AG04449 (cell line): ENCODE results near the gene TMEM61.

Experiments
- CTCF ChIA-PET: fragments of 350-600 bp; formaldehyde crosslinking; extraction: SDS; loops from one replicate; lab custom pipeline; 2021; ENCODE audit warnings: antibody characterized with exemption; lab: Yijun Ruan, JAX
- POLR2A ChIA-PET: fragments of 400-600, 350-600 bp; formaldehyde crosslinking; extraction: SDS; loops from one replicate; lab custom pipeline; 2020; ENCODE audit warnings: antibody characterized with exemption, inconsistent platforms; lab: Yijun Ruan, JAX
- DNase-seq: peaks from one replicate; pipeline ENCODE4 v3.0.0-alpha.2; 2010; ENCODE audit warnings: low read depth, low spot score
- H3K4me3 ChIP-seq: 2 replicates; pipeline ENCODE4 v1.5.1; 2011; ENCODE audit warnings: low read depth, mild to moderate bottlenecking, control low read depth, low read length
- TF ChIP-seq, protein P1 (sequence below): IDR thresholded peaks from one replicate; pipeline ENCODE4 v1.5.1; 2011; ENCODE audit warnings: mild to moderate bottlenecking, moderate library complexity, low read length, control low read depth, inconsistent platforms; ENCODE audit not compliant: insufficient read depth; ENCODE audit errors: missing control alignments

Gene TMEM61

DNA sequence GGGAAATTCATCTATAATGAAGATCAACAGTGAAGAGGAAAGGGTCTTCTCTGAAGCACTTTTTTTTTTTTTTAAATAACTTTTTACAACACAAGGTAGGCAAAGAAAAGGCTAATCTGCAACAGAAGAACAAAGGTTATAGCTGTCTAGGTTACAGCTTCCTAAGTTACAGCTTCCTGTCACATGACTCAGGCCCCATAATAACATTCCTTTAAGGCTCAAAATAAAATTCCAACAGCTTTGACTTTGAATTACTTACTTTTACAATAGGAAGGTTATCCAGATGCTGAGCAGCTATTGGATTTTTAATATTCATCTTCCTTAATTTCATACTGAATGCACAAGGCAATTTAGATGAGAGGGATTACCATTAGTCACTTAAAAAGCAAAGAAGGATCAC is 40.4 kb upstream of the TMEM61 start:
- ChIA-PET POLR2A (no interaction called here), CTCF (interaction anchor here (0.9 to 18.6 kb wide), 6 partner anchors 9 to 74 kb away, joined by 3 to 656 read pairs (median 47); partner anchors contain the start of gene BSND)
- TF ChIP-seq, protein P1, sequence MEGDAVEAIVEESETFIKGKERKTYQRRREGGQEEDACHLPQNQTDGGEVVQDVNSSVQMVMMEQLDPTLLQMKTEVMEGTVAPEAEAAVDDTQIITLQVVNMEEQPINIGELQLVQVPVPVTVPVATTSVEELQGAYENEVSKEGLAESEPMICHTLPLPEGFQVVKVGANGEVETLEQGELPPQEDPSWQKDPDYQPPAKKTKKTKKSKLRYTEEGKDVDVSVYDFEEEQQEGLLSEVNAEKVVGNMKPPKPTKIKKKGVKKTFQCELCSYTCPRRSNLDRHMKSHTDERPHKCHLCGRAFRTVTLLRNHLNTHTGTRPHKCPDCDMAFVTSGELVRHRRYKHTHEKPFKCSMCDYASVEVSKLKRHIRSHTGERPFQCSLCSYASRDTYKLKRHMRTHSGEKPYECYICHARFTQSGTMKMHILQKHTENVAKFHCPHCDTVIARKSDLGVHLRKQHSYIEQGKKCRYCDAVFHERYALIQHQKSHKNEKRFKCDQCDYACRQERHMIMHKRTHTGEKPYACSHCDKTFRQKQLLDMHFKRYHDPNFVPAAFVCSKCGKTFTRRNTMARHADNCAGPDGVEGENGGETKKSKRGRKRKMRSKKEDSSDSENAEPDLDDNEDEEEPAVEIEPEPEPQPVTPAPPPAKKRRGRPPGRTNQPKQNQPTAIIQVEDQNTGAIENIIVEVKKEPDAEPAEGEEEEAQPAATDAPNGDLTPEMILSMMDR, result no peak
- DNase-seq, result no peak
- H3K4me3 ChIP-seq, result no peak overlapping the region

DNA sequence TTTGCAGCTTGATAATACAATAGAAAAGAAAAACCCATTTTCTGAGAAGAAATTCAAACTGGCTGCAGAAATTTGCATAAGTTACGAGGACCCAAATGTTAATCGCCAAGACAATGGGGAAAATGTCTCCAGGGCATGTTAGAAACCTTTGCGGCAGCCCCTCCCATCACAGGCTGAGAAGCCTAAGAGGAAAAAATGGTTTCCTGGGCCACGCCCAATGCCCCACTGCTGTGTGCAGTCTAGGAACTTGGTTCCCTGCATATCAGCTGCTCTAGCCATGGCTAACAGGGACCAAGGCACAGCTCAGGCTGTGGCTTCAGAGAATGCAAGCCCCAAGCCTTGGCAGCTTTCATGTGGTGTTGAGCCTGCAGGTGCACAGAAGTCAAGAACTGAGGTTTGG is 37.5 kb upstream of the TMEM61 start:
- H3K4me3 ChIP-seq, result no peak overlapping the region
- no peak for DNase-seq
- ChIA-PET CTCF (interaction anchor here (0.8 to 18.6 kb wide), 4 partner anchors 9 to 71 kb away, joined by 3 to 656 read pairs (median 262); partner anchors contain the start of gene BSND), POLR2A (no interaction called here)
- TF ChIP-seq, protein P1, result no peak

DNA sequence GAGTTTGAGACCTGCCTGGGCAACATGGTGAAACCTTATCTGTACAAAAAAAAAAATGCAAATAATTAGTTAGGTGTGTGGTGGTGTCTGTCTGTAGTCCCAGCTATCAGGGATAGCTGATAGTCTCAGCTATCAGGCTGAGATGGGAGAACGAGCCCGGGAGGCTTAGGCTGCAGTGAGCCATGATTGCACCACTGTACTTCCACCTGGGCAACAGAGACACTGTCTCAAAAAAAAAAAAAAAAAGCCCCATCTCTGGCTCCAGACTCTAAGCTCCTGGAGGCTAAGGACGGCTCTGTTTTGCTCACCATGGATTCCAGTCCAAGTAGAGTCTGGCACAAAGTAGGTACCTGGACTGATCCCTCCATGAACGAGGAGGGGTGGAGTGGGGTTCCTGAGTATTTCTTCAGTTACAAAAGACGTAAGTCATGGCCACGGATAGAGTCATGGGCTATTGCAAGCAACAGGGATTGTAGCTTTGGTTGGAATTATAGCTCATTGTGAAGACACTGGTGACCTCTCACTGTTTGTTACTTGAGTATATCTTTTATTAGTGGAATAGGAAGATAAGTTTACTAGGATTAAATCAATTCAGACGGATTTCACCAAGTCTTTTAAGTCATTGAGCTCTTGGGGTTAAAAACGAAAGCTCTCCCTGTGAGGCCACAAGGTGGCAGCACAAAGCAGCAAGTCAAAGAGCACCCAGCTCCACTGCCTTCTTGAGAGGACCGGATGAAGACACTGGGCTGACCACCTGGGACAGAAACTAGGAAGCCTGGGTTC is 35.6 kb upstream of the TMEM61 start:
- POLR2A ChIA-PET, result no interaction called here
- CTCF ChIA-PET, result interaction anchor here (0.7 to 18.6 kb wide), 48 partner anchors 10 to 765 kb away, joined by 3 to 656 read pairs (median 5); partner anchors contain the start of genes BSND and DHCR24
- TF ChIP-seq, protein P1, result peak; percentile 77
- peak; percentile 41 for DNase-seq
- H3K4me3 ChIP-seq, result no peak overlapping the region

DNA sequence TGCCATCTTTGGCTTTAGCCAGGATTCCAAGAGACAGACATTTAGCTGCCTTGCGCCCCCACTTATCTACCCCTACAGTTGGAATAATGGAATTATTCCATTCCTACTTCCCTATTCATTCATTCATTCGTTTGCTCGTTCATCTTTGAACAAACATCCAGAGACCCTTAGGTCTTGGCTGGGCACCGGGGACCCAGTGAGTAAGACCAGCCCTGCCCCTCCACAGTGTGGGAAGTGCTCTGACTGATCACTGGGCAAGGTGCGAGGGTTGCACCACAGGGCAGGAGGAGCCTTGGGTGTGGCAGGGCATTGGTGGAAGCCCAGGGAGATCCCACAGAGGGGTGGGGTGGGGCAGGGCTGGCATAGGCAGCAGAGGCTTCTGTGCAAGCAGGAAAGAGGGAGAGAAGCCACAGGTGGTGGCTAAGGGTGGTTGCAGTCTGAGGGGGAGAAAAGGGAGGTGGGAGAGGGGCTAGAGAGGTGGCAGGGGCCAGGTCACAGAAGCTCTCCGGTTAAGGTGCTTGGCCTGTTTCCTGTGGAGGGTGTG is 35.0 kb upstream of the TMEM61 start:
- TF ChIP-seq, protein P1, result no peak
- ChIA-PET POLR2A (no interaction called here), CTCF (interaction anchor here (0.6 to 18.6 kb wide), 47 partner anchors 8 to 1019 kb away, joined by 3 to 656 read pairs (median 5); partner anchors contain the start of genes BSND and DHCR24)
- no peak overlapping the region for H3K4me3 ChIP-seq
- DNase-seq, result no peak

DNA sequence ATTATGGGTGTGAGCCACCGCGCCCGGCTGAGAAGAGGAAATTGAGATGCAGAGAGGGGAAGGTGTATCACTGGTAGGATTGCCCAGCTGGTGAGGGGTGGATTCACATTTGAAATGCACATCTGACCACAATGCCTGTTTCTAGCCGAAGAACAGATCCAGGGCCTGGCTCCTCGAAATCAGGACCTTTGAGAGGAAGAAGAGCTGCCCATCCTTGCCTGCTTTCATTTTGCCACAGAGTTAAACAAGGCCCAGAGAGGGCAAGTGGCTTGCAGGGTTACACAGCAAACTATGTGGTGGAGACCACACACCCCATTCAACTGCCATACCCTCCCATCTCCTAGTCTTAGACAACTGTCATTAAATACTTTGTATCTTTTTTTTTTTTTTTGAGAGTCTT is 32.9 kb upstream of the TMEM61 start:
- ChIA-PET CTCF (interaction anchor here (1.5 to 18.6 kb wide), 8 partner anchors 8 to 86 kb away, joined by 5 to 656 read pairs (median 72); partner anchors contain the start of gene BSND), POLR2A (no interaction called here)
- no peak for DNase-seq
- no peak overlapping the region for H3K4me3 ChIP-seq
- TF ChIP-seq, protein P1, result no peak

DNA sequence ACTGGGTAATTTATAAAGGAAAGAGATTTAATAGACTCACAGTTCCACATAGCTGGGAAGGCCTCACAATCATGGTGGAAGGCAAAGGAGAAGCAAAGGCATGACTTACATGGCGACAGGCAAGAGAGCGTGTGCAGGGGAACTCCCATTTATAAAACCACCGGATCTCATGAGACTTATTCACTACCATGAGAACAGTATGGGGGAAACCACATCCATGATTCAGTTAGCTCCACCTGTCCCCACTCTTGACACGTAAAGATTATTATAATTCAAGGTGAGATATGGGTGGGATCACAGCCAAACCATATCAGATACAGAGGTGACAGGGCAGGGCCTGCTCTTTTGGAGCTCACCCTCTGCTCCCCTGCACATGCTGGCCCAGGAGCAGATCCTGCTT is 31.4 kb upstream of the TMEM61 start:
- ChIA-PET POLR2A (no interaction called here), CTCF (interaction anchor here (0.9 to 18.6 kb wide), 18 partner anchors 9 to 264 kb away, joined by 3 to 656 read pairs (median 19); partner anchors contain the start of genes BSND and DHCR24)
- no peak overlapping the region for H3K4me3 ChIP-seq
- no peak for DNase-seq
- TF ChIP-seq, protein P1, result no peak
